ENCODE measurements around the gene ING4.

ING4 gene

DNA sequence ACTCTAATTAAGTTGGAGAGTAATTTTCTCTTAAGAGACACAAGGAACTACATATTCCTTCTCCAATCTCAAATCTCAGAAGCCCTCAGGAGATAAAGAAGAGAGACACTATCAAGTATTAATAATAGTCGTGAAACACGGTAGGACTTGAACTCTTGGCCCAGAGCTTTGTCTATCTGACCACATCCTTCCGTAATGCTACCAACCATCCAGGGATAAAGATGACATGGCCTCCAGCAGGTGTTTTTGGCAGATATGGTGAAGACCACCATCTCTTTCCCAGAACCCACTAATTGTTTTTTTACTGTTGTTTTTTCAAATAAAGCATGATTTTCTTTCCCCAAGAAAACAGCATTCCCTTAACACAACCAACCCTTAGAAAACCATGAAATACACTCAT lies 22.9 kb upstream of the ING4 start:
- no peak for DNase-seq

DNA sequence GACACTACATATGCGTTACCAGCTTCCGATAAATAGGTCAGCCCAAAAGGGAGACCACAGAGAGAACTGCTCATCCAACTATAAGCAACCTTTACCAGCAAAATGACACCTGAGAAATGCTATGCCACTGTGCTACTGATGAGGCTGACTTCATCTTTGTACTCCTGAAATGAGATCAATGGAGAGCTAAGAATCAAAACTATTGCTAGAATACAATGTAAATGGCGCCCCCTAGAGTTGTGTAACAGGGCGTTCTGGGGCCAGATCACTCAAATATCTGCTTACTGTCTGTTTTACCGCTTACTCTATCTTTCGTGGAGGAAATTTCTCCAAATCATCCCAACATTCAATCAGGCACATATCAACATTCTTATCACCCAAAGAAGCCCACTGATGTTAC lies 21.7 kb upstream of the ING4 start:
- DNase-seq = no peak

DNA sequence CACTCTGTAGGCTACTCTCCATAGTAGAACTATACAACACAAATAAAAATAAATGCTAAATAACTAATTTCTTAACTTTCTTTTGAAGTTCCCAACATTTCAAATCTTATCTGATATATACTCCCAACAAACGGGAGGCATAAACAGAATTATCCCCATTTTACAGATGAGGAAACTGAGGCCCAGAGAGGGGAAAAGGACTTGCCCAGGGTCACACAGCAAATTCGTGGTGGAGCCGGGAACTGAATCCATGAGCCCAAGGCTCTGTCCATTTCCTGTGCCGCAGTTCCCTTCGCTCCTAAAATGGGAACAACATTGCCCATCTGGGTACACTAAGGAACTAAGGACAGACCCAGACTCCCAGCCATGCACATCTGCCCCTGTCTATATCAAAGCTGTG lies 14.0 kb upstream of the ING4 start:
- DNase-seq = no peak

DNA sequence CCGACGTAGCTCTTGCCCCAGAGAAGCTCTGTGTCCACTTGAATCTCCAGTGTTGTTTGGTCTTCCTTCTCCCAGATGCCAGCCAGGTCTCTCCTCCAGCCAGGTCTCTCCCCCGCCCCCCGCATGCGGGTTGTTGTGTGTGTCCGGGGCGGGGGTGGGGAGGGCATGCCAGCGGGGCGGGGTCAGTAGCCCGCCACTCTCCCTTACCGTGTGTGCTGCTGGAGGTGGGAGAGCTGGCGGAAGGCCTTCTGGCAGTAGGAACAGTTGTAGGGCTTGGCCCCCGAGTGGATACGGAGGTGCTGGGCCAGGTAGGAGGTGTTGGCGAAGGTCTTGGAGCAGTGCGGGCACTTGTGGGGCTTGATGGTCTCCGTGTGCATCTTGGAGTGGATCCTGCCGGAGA lies 9.2 kb upstream of the ING4 start:
- DNase-seq = no peak

DNA sequence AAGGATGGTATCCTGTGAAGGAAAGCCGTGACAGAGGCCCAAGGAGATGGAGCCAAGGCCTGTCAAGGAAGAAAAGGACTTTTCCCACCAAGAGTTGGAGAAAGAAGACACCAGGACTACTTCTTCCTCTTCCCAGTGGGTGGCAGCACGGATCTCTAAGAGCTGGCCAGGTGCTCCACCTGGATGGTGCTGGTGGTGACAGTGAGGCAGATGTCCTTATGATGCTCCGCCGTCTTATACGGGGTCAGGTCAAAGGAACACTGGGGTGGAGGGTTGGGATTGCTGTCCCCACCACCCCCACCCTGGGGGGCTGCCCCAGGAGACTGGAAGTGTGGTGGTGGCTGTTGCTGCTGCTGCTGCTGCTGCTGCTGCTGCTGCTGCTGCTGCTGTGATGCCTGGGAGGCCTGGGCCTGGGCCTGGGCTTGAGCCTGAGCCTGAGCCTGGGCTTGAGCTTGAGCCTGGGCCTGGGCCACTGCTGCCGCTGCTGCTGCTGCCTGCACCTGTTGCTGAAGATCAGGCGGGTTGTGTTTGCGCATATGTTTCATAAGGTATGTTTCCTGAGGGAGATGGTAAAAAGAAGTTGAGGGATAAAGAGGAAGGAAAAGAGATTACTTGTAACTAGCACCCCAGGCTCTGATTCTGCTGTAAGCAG lies 4.8 kb upstream of the ING4 start:
- peak; percentile 81 for DNase-seq

DNA sequence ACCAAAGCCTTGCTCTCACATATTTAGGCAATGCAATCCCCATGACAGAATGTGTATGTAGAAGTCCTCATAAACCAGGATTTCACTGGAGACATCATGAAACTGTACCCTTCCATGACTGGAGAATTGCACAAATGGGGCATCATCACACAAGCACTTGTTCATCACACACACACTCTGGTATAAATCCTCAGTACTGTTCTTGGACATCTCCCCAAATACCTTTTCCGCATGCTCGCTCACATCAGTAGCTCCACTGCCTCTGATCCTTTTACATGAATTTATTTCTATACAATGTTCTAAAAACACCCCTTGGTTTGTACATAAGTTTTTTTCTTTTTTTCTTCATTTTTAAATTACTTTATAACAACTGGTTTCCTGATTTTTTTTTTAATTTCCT lies 3.3 kb upstream of the ING4 start:
- no peak for DNase-seq

DNA sequence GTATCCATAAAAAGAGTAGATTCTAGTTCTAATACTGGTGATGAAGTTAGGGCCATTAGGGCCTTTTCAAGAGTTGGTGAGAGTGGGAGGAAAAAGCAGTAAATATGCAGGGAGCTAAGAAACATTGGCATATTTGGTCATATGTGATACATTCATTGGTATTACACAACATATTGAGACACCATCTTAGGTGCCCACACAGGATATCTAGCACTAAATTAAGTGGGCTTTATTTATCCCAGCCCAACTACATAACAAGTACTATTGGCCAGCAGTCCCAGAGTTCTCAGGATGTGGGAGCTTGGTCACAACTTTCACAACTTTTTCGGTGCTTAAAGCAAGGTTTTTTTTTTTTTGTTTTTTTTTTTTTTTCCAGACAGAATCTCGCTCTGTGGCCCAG lies 2.0 kb upstream of the ING4 start:
- DNase-seq = no peak

DNA sequence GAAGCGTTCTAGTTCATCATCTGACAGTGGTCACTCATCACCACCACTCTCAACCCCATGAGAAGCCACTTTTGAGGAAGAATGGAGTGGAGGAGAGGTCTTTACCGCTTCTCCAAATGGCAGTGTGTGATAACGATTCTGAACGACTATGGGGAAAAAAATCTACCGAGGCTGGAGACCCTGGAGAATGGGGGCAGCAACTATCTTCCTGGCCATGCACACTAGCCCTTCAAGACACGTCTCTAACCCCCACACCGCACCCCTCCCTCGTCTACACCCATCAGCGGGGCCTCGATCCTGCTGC lies 365 bp downstream of the ING4 start:
- no peak for DNase-seq

DNA sequence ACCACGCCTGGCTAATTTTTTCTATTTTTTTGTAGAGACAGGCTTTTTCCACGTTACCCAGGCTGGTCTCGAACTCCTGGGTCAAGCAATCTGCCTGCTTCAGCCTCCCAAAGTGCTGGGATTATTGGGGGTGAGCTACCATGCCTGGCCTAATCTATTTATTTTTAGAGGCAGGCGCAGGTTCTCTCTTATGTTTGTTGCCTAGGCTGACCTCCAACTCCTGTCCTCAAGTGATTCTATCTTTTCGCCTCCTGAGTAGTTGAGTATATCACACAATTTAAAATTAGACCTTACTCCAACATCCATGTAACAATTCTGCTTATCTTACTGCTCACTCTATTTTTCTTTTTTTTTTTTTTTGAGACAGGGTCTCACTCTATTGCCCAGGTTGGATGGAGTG lies 8.9 kb downstream of the ING4 start:
- DNase-seq = no peak

DNA sequence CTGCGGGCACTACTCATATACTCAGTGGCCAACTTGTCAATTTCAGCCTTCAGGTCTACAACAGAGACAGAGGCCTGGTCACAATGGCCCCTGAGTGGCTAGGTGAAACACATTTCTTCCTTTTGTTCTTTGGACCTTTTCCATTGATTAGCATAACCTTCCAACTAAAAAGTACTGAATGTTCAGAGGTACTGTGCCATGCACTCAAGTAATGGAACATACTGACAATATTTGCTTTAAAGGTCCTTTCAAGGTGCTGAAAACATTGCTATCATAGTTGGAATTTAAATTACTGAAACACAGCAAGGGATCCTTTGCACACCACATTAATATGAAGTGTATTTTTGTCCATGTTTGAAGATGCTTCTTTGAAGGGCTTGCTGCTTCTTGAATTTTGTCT lies 9.6 kb downstream of the ING4 start:
- DNase-seq = no peak

DNA sequence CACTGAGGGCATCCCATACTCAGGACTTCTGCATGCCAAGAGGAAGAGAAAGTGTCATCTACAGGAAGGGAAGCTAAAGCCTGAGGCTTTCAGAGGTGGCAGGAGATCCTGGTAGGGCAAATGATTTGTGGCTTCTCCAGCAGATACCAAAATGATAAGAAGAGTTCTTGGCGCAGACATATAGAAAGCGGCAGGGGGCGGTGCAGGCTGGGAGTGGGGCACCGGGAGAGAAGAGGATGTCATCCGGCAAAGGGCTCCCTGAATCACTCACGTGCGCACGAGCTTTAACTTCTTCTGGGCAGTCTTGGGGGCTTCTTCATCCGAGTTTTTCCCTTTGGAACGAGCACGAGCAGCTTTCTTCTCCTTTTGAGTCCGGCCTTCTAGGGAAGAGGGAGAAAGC lies 10.5 kb downstream of the ING4 start:
- no peak for DNase-seq

DNA sequence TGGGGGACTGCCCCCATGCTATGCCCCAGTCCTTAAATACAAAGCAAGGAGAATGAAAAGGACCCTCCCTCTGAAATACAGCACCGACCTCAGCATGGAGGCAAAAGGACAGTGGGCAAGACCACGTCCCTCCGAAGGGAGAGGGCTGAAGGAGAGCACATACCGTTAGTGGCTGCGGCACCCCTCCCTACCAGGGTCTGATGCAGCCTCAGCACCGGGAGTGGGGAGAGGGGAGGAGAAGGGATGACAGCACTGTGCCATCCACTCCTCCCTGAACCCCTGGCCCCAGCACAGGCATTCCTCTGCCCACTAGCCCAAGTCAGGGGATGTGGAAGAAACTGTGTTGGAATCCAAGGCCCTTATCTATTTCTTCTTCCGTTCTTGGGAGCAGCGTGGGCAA lies 12.1 kb downstream of the ING4 start:
- DNase-seq = no peak

DNA sequence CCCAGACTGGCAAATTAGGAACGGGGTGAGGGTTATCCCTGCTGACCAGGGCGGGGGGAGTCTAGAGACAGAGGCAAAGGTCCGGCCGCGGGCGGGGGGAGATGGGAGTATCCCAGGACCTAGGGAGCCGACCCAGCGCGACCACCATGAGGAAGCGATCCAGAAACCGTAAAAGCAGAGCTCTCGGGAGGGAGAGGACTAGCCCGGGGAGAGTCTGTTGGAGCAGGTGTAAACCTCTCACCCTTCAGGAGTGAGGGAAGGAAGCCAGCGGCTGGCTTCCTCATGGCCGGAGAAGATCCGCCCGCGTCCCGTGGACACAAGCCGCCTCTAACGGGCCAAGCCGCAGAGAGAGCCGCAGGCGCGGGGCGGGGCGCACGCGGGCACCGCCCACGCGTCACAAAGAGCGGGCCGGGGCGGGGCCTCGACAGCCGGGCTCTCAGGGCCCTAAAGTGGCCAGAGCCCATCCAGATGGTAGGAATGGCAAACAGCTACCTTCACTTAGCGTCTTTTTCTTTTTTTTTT lies 15.8 kb downstream of the ING4 start, which contains the start of gene ACRBP:
ACRBP (minus strand) TSS at position 350 of the 522 bp plus-strand sequence; CDS start at position 284, 66 bp downstream.
- DNase-seq = peak; percentile 87

DNA sequence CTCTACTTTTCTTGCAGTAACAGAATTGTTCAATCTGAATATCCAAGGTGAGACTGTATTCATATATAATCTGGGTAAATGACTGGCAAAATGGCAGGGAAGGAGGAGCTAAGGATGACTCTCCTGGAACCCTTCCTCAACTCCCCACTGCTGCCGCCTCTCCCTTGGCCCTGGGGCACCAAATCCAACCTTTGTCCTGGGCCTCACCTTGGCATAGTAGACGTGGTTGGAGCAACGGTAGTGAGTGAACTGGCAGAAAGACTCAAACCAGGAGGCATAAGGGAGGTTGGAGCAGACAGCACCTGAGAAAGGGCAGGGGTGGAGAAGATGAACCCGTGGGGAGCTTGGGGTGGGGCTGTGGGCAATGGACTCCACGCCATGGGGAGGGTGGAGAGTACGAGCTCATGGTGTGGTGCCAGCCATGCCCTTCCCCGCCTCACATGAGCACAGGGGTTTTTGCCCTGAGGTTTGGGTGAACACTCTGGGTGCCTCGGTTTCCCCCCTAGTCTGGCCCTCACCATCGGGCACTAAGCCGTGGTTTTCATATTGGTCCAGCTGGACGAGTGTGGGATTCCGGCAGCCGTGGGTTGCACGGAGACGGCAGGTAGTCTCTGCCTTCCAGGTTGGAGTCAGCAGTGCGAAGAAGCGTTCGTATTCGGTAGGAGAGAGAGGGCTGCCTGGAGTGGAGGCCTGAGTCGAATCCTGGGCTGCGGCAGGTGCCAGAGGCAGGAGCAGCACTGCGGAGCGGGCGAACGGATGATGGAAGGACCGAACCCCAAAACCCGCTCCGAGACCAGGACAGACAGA lies 16.4 kb downstream of the ING4 start:
- no peak for DNase-seq

DNA sequence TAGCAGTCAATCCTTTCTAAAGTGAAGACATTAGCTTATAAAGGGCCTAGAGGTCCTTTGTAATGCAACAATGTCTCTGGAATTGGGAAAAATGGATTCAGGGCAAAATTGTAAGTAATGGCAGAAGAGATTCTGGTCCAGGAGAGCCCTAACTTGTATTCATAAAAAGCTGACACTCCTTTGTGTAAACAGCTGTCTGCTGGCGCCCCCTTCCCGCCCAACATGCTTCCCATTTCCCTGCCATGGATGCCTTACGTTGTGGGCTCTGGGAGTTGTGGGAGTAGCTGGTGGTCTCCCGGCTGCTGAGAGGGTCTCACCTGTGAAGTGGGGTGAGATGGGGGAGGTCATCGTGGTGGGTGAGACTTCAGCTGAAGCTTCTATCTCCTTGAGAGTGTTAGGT lies 18.0 kb downstream of the ING4 start:
- no peak for DNase-seq

DNA sequence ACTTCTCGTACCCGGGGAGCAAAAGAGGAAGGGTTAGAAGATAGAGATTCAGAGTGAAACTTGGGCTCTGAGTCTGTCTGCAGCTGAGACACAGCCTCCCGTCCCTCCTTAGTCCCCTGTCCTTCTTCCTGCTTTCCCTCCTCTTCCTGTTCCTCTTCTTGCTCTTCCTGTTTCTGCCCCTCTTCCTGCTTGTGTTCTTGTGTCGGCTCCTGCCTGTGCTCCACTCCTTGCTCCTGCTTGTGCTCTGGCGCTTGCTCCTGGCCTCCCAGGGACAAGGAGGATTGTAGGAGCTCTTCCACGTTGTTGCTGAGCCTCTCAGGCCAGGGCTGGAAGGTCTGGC lies 18.7 kb downstream of the ING4 start:
- DNase-seq = no peak

DNA sequence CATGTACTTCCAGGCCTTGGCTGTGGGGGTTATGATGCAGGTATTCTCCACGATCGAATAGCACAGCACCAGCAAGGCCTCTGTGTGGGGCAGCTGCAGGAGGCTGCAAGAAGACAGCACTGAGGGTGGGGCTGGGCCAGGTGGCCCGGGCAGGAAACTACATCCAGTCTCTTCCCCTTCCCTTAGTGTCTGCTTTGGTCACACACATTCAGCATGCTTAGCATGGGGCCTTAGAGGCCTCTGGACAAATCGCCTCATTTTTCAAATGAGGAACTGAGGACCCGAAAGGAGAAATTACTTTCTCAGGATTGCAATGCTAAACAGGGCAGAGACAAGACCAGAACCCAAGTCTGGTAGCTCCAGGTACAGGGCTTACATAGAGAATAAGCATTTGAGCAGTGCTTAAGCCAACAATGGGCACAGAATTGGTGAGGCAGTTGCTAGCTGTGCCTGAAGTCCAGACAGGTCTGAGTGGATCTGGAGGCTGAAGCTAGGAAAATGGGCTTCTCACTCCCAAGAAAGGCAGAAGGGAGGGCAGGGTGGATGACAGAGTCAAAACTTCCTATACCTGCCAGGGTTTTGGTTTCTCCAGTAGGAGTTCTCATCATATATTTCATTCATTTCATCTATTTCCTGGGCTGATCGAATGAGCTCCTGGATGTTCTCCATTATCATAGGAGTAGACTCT lies 19.2 kb downstream of the ING4 start:
- no peak for DNase-seq

DNA sequence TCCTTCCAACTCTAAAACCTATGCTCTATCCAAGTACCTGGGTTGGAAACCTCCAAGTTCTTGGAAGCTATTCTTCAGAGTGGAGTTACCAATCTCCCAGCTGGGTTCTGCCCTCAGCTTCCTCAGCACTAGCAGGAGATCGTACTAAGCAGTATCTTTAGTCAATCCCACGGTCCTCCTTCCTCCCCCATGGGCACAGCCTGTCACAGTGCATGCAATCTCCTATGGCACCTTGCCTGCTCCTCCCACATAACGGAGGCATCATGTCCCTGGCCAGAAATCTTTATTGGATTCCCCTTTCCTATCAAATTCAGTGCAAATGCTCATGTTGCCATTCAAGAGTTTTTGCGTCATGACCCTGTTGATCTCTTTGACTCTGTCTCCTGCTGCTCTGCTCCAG lies 21.8 kb downstream of the ING4 start:
- no peak for DNase-seq

DNA sequence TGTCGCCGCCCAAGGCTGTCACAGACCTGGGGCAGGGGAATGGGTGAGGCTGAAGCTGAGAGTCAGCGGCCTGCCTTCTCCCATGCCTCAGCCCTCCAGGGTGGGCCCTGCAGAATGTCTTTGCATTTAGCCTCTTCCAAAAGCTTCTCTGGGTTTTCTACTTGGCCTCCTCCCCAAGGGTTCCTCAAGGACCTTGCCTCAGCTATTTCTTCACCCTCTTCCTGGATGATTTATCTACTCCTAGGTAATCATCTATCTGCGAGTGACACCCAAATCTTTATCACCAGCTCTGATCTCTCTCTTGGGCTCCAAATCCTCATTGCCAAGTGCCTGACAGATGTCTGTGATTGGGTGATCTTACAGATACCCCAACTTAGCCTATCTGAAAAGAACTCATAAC lies 22.4 kb downstream of the ING4 start:
- no peak for DNase-seq

DNA sequence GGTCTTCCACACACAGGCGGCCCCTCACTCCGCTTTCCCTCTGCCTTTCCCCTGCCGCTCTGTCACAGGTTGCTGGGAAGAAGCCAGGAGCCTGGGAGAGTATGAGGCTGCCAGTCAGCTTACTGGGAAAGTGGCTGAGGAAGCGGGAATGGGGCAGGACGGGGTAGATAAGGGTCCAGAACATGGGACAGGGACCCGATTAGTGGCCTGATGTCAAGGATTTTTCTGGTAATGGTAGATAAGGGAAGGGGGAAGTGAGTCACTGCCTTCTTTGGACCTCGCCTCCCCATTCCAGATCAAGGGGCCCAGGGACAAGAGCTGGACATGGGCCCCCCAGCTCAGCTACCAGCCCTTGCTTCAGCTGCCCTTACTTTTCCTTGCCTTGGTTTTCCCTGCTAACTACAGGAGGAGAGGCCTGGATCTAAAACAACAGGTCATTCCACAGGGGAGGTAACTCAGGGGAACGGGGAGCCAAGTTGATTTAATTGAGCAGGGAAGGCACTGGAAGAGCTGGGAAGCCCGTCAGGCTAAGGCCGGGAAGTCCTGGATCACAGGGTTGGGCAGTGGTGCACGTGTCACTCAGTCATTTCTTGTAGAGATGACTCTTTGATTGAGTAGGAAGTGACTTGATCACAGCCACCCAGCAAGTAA lies 23.6 kb downstream of the ING4 start:
- no peak for DNase-seq

DNA sequence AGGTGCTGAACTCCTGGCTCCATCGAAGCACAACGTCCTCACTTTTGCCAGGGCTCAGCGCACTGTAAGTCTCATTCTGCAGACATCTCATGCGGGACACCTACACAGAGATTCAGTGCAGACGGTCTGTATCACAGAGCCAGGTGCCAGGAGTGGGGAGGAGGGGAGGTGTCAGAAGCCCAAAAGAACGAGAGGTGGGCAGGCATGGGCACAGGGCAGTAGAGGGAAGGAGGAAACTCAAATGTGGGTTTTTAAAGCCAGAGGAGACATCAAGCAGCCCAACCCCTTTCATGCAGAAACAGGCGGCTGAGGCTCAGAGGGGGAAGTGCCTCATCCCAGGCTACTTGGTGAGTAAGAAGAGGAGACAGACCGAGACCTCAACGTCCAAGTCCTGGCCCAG lies 24.6 kb downstream of the ING4 start:
- no peak for DNase-seq

DNA sequence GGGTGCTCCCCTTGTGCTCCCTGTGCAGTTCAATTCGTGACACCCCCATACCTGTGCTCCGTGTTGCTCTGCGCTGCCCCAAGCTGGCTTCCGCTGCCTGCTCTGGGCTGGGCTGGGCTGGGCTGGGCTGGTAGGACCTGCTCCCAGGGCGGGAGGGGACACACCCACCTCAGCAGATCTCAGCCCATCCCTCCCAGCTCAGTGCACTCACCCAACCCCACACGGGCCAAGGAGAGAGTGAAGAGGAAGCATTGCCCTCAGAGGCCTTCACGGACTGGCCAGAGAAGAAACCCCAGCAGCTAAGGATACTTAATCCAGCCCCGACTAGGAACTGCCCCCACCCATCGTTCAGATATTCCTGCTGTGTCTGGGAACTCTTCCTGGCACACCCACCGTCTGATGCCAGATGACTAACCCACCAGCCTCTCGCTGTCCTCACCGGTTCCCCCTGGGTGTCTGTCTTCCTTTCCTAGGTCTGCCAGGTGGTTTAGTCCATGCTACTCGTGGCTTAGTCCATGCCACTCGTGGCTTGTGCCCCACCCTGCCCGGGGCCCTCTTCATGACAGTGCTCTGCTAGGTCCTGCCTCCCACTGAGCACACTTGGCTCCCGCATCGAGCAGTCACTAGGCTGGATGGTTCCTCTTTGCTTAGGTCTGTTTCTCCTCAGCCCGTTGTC lies 26.9 kb downstream of the ING4 start, which contains the start of gene LPAR5:
LPAR5 (minus strand) TSS at position 104 of the 676 bp plus-strand sequence. CDS start 14,711 bp downstream, outside the sequence.
- peak; percentile 87 for DNase-seq

DNA sequence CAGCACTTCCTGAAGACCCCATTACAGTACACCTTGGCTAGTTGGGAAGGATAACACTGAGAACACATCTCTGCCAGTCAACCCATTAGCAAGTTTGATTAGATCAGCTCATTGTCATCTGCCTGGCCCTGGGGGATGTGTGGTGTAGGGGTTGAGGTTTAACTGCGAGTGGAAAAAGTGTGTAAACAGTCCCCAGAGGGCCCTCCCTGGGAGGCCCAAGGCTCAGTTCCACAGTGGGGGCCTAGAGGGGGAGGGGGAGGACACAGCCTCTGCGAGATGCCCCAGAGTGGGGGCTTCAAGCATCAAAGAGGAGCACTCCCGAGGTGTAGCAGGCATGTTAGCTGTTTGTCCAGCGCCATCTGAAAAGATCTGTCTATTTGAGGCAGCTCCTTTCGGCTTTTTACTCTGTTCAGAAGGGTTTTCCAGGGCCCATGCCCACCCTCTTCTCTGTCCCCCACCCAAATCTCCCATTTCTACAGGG lies 27.5 kb downstream of the ING4 start:
- peak; percentile 74 for DNase-seq

All from islet precursor cell (in vitro differentiated cells).